Hepatocyte (in vitro differentiated cells): Measurements from ENCODE around the gene HOXA11. TPM values are rescaled to one million over a fixed set of nuclear protein-coding genes. Genes with fewer than 3 reads are reported as not detected.

ENCODE experiments used
- DNase-seq: peaks from one replicate; pipeline ENCODE4 v3.0.0-alpha.2; 2016; ENCODE audit warnings: low spot score
- H2AFZ ChIP-seq: fragments of 200-600 bp; sonication (generic); 2 replicates; pipeline ENCODE4 v1.6.0; 2016; ENCODE audit warnings: antibody characterized with exemption, mild to moderate bottlenecking
- H3K27ac ChIP-seq: fragments of 200-600 bp; sonication (generic); 2 replicates; pipeline ENCODE4 v1.5.1; 2016; ENCODE audit warnings: mild to moderate bottlenecking
- H3K27me3 ChIP-seq: fragments of 200-600 bp; sonication (generic); 2 replicates; pipeline ENCODE4 v1.6.1; 2016
- H3K36me3 ChIP-seq: fragments of 200-600 bp; sonication (generic); replicated peaks from 2 replicates; pipeline ENCODE4 v1.5.1; 2016; ENCODE audit warnings: low read depth; ENCODE audit not compliant: insufficient read depth
- H3K4me1 ChIP-seq: fragments of 200-600 bp; sonication (generic); 2 replicates; pipeline ENCODE4 v1.5.1; 2016; ENCODE audit warnings: mild to moderate bottlenecking, moderate library complexity; ENCODE audit not compliant: insufficient read depth
- H3K4me2 ChIP-seq: fragments of 200-600 bp; sonication (generic); 2 replicates; pipeline ENCODE4 v1.6.0; 2016
- H3K4me3 ChIP-seq: fragments of 200-600 bp; sonication (generic); 2 replicates; pipeline ENCODE4 v1.5.1; 2016; ENCODE audit warnings: mild to moderate bottlenecking
- H3K79me2 ChIP-seq: fragments of 200-600 bp; sonication (generic); 2 replicates; pipeline ENCODE4 v1.6.0; 2017; ENCODE audit warnings: mild to moderate bottlenecking
- H3K9me2 ChIP-seq: fragments of 200-600 bp; sonication (generic); replicated peaks from 2 replicates; pipeline ENCODE4 v1.6.0; 2017; ENCODE audit warnings: mild to moderate bottlenecking; ENCODE audit not compliant: insufficient read depth
- H3K9me3 ChIP-seq: fragments of 200-600 bp; sonication (generic); 2 replicates; pipeline ENCODE4 v1.5.1; 2016; ENCODE audit warnings: low read depth, mild to moderate bottlenecking
- H4K20me1 ChIP-seq: fragments of 200-600 bp; sonication (generic); 2 replicates; pipeline ENCODE4 v1.6.0; 2016; ENCODE audit warnings: mild to moderate bottlenecking; ENCODE audit not compliant: insufficient read depth, poor library complexity, severe bottlenecking
- EZH2 ChIP-seq: fragments of 200-600 bp; sonication (generic); IDR thresholded peaks from 2 replicates; pipeline ENCODE4 v1.6.1; 2016; ENCODE audit warnings: antibody characterized with exemption, mild to moderate bottlenecking, borderline replicate concordance
- EZH2phosphoT487 ChIP-seq: fragments of 200-600 bp; sonication (generic); IDR thresholded peaks from one replicate; pipeline ENCODE4 v1.6.1; 2018; ENCODE audit warnings: antibody characterized with exemption, mild to moderate bottlenecking, low read depth, moderate library complexity; ENCODE audit not compliant: unreplicated experiment, severe bottlenecking
- WGBS: methylation state at CpG from one replicate; pipeline ENCODE4 v1.1.6; 2016; ENCODE audit warnings: low lambda C conversion rate; ENCODE audit errors: missing lambda C conversion rate; 5-methylcytosine and 5-hydroxymethylcytosine counted together
- polyA plus RNA-seq: library from polyadenylated mRNA; unstranded; fragments of >200 nt; fragmentation: Nextera tagmentation; extraction: Ambion mirVana; gene quantifications from 2 replicates; pipeline ENCODE4 v1.2.1, GENCODE V29; 2016
- total RNA-seq: library from RNA; depleted of rRNA; stranded (reverse); fragments of >200 nt; gene quantifications from 2 replicates; pipeline ENCODE4 v1.2.3, GENCODE V29; 2014
- TF ChIP-seq, protein P1 (sequence below): fragments of 200-600 bp; sonication (generic); IDR thresholded peaks from 2 replicates; pipeline ENCODE4 v1.5.1; 2016; ENCODE audit warnings: antibody characterized with exemption, mild to moderate bottlenecking; ENCODE audit not compliant: poor library complexity

Gene HOXA11
- total and polyA plus RNA-seq, 2 experiments from 2014 or later = 6.4 to 7.6 TPM

DNA sequence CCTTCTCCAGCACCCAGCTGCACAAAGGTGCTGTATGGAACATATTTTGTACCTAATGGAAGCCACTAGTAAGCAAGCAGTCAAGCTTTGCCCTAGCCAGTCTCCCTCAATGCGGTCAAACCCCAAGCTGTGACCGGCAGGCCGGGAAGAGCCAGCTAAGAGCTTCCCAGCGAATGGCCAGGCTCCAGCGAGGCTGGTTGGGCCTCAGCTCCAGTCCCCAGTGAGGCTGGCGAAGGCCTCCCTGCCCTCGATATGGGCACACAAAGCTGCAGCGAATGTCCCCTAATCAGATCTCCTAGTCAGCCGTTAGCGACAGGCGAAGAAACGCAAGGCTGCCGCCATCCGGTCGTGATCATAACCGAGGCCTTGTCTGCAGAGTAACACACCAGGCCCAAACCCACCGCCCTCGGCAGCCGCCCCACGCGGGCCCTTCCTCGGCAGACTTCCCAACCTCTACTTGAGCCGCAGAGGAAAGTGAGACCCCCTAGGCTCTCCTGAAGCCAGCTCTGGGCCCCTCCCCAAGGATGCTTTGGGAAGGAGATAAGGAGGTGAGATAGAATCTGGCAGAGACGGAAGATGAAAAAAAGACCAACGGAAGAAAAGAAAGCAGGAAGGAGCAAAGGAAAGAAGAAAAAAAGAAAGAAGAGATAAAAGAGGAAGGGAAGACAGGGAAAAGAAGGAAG lies 16.6 kb downstream of the HOXA11 start:
- TF ChIP-seq, protein P1, sequence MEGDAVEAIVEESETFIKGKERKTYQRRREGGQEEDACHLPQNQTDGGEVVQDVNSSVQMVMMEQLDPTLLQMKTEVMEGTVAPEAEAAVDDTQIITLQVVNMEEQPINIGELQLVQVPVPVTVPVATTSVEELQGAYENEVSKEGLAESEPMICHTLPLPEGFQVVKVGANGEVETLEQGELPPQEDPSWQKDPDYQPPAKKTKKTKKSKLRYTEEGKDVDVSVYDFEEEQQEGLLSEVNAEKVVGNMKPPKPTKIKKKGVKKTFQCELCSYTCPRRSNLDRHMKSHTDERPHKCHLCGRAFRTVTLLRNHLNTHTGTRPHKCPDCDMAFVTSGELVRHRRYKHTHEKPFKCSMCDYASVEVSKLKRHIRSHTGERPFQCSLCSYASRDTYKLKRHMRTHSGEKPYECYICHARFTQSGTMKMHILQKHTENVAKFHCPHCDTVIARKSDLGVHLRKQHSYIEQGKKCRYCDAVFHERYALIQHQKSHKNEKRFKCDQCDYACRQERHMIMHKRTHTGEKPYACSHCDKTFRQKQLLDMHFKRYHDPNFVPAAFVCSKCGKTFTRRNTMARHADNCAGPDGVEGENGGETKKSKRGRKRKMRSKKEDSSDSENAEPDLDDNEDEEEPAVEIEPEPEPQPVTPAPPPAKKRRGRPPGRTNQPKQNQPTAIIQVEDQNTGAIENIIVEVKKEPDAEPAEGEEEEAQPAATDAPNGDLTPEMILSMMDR = no peak
- TF ChIP-seq EZH2 (peak; percentile 13), EZH2phosphoT487 (peak; percentile 78)
- Histone ChIP-seq H3K9me2 (no peaks in the 10 kb centered on the region), H3K79me2 (peaks cover 99% of the 10 kb centered on the region), H3K9me3 (no peaks in the 10 kb centered on the region), H3K4me3 (peak overlapping the region; percentile 53), H4K20me1 (peaks cover 16% of the 10 kb centered on the region), H2AFZ (no peak overlapping the region), H3K27me3 (peaks cover 100% of the 10 kb centered on the region), H3K4me1 (peaks cover 17% of the 10 kb centered on the region), H3K27ac (peak overlapping the region; percentile 96), H3K36me3 (no peaks in the 10 kb centered on the region), H3K4me2 (peak overlapping the region; percentile 96)
- DNase-seq = no peak
- WGBS = 17% methylated on average over 25 of the region's 25 CpGs

DNA sequence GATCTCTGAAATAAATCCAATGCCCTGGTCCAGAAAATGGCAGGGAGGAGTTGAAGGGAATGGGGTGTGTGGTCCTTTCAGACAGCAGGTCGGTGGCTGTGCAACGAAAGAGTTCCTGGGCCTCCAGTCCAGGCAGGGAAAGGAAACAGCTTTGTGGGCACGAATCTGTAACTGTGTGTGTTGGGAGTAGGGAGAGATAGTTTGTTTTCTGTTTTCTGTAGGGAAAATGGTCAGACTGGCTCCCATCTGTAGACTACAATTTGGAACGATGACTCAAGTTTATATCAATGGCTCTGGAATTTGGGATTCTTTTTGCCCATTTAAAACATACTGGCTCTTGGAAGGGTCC lies 17.1 kb downstream of the HOXA11 start:
- TF ChIP-seq, protein P1 = no peak
- TF ChIP-seq EZH2 (no peak), EZH2phosphoT487 (no peak)
- H3K4me3 ChIP-seq = peak overlapping the region; percentile 21
- H3K9me3 ChIP-seq = no peaks in the 10 kb centered on the region
- no peak for DNase-seq
- H3K4me1 ChIP-seq = peaks cover 17% of the 10 kb centered on the region
- H2AFZ ChIP-seq = no peak overlapping the region
- H3K27ac ChIP-seq = peak overlapping the region; percentile 96
- H3K27me3 ChIP-seq = peaks cover 100% of the 10 kb centered on the region
- H4K20me1 ChIP-seq = peaks cover 16% of the 10 kb centered on the region
- H3K79me2 ChIP-seq = peaks cover 98% of the 10 kb centered on the region
- no peaks in the 10 kb centered on the region for H3K9me2 ChIP-seq
- no peaks in the 10 kb centered on the region for H3K36me3 ChIP-seq
- 37% methylated on average over 4 of the region's 4 CpGs for WGBS
- H3K4me2 ChIP-seq = peak overlapping the region; percentile 96

DNA sequence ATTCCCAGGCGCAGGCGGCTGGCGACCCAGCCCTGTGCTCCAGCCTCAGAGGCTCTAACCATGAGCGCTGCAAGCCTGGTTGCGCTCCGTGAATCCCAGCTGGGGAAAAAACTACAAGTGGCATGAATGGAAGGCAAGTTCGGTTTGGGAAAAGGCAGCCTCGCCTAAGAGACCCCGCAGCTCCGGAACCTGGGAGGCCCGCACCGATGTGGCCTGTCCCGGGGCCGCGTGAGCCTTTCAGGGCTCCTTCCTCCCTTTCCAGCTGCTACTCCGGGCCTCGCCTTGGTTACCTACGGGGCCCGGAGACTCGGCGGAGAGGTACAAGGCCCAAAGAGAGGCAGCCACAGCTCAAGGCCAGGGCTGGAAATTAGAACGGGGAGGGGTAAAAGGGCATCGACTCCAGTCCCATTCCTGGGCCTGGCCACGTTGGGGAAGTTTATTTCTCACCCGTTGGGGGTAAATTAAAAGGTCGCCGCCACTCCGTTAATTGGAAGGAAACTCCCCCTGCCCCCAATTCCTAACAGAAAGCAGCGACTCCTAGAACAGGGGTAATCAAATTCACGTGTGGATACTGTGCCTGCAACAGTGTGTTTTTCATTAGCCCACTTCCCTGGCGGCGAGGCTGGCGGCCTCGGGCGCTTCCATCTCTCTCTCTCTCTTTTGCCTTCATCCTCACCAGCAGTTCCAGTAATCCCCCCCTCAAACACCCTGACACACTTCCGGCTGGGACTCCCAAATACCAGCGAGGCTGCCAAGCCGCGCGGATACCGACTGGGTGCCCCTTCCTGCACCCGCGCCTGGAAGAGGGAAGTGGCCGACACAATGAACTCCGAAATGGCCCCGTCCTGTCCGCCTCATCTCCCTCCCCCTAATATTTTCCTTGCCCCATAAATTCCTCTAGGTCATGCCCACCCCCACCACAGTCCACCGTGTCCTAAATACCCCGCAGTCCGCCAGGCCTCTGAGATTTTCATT lies 18.2 kb downstream of the HOXA11 start:
- Histone ChIP-seq H3K9me3 (no peaks in the 10 kb centered on the region), H3K4me1 (peaks cover 17% of the 10 kb centered on the region), H3K4me3 (peak overlapping the region; percentile 29), H3K27me3 (peaks cover 100% of the 10 kb centered on the region), H3K36me3 (no peaks in the 10 kb centered on the region), H3K27ac (peak overlapping the region; percentile 96), H3K4me2 (peak overlapping the region; percentile 96), H3K79me2 (peaks cover 94% of the 10 kb centered on the region), H4K20me1 (peaks cover 16% of the 10 kb centered on the region), H2AFZ (no peak overlapping the region), H3K9me2 (no peaks in the 10 kb centered on the region)
- no peak for DNase-seq
- peak; percentile 49 for TF ChIP-seq EZH2
- TF ChIP-seq EZH2phosphoT487 = no peak
- 14% methylated on average over 50 of the region's 50 CpGs for WGBS
